NB4 (cell line): Measurements from ENCODE around the gene BDKRB2.

Source experiments
- CTCF ChIP-seq: IDR thresholded peaks from one replicate; pipeline ENCODE4 v1.5.1; 2012; ENCODE audit warnings: low read depth, low read length
- POLR2A ChIP-seq: IDR thresholded peaks from 2 replicates; pipeline ENCODE4 v1.6.1; 2011; ENCODE audit warnings: mild to moderate bottlenecking; ENCODE audit not compliant: insufficient read length; ENCODE audit errors: extremely low read depth

GRCh38 chr14:96173636-96174475 lies 30.8 kb upstream of the BDKRB2 start:
- TF ChIP-seq POLR2A (no peak), CTCF (no peak)
